Spleen (tissue), 7 donors: ENCODE results near the gene NOPCHAP1.

Source experiments
- CTCF ChIP-seq, 11 experiments: fragments of 200-600 bp in 7 of 11; fragments of 450-650 bp in 4 of 11; sonication (generic) in 4 of 11; IDR thresholded peaks in 8 of 11; conservative IDR thresholded peaks in 3 of 11; 1 replicate in 7 of 11; 2 replicates in 4 of 11; pipeline versions ENCODE4 v1.4.0 to v1.8.0; 2016 to 2021; ENCODE audit warnings: antibody characterized with exemption in 11 of 11, inconsistent platforms in 4 of 11, mild to moderate bottlenecking in 1 of 11
- POLR2A ChIP-seq, 3 donors: fragments of 450-650 bp; IDR thresholded peaks; one replicate each; pipeline ENCODE4 v1.5.1; 2017; ENCODE audit warnings: antibody characterized with exemption in 3 of 3, mild to moderate bottlenecking in 1 of 3
- POLR2AphosphoS5 ChIP-seq, 3 donors: sonication (generic); formaldehyde crosslinking; IDR thresholded peaks; one replicate each; pipeline ENCODE4 v1.5.1; 2017; ENCODE audit warnings: antibody characterized with exemption in 3 of 3
- donor health status: DM: no; HTN: no; CAD: no; lungs with moderate emphysema.
- donor health status: DM: no; HTN: no; CAD: no.
- donor health status: DM: no; HTN: no; CAD: no.

- no peak for TF ChIP-seq POLR2AphosphoS5 (IDR thresholded peaks at IDR 0.05)
- TF ChIP-seq CTCF (IDR thresholded peaks at IDR 0.05 in 8 of 11, conservative IDR thresholded peaks at IDR 0.05 in 3 of 11): no peak
- no peak for TF ChIP-seq POLR2A (IDR thresholded peaks at IDR 0.05)
Measured at GRCh38 chr12:104941454-104941853, 44.7 kb upstream of the NOPCHAP1 start.
